Superior temporal gyrus (tissue), 1 donor: ENCODE results near the gene TRIM50.
A peak's percentile ranks its signal among the peaks of the same experiment; 100 is the strongest.
"Not testable (repeated sequence)": the region's sequence is repeated elsewhere in the genome, so short reads cannot be mapped to it uniquely, and the experiment has no call there.

Experiments used
- DNase-seq: peaks from one replicate; pipeline ENCODE4 v3.0.0-alpha.2; 2016; ENCODE audit errors: extremely low spot score

Gene TRIM50

DNA sequence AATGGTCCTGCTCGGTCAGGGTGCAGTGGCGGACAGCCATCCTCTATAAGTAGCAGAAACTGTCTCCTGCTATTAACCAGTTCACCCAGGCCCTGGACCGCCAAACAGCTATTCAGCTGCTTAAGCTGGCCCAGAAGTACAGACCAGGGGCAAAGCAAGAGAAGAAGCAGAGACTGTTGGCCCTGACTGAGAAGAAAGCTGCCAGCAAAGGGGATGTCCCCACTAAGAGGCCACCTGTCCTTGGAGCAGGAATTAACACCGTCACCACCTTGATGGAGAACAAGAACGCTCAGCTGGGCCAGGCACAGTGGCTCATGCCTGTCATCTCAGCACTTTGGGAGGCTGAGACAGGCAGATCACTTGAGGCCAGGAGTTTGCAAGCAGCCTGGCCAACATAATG, 13.6 kb downstream of the TRIM50 start:
- no peak for DNase-seq

DNA sequence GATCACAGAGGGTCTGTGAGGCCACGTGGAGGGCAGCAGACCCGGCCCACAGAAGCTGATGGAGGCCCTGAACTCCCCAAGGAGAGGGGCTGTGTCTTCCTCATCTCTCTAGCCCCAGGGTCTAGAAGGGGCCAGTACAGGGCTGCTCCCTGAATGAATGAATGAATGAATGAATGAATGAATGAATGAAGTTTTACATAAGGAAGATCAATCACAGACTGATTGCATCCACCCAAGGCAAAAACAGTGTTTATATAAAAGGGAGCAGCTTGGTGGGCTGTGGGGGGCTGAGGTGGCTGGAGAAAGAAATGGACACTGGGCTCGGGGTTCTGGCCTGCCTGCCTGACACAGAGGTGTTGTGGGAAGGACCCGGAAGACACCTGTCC, 14.4 kb downstream of the TRIM50 start:
- no peak for DNase-seq

DNA sequence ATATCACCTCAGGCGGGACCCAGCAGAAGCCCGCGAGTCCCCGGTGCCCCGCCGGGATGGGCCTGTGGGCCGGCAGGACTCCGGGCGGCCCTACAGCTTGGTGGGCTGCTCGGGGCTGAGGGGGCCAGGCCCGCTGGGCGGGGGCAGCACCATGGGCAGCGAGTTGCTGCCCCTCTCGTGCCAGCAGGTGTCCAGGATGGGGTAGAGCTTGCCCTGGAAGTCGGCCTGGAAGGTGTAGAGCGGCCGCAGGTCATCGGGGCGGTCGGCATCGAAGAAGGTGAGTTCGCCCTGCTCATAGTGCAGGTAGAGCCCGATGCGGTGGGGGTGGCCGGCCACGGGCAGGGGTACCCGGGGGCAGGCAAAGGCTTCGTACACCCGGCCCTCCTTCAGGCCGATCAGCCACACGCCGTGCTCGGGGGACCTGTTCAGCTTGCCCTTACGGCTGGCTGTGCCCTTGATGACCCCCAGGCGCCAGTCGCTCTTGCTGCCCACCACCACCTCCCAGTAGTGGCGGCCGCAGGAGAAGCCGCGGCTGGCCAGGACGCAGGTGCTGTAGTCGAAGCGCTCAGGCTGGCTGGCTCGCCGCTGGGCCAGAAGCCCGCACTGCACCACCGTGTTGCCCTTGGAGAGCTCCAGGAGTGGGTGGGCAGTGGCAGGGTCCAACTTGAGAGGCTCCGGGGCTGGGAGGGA, 14.9 kb downstream of the TRIM50 start:
- no peak for DNase-seq

- DNase-seq, result not testable (repeated sequence)
Measured at GRCh38 chr7:73311421-73311820, 16.5 kb downstream of the TRIM50 start.

DNA sequence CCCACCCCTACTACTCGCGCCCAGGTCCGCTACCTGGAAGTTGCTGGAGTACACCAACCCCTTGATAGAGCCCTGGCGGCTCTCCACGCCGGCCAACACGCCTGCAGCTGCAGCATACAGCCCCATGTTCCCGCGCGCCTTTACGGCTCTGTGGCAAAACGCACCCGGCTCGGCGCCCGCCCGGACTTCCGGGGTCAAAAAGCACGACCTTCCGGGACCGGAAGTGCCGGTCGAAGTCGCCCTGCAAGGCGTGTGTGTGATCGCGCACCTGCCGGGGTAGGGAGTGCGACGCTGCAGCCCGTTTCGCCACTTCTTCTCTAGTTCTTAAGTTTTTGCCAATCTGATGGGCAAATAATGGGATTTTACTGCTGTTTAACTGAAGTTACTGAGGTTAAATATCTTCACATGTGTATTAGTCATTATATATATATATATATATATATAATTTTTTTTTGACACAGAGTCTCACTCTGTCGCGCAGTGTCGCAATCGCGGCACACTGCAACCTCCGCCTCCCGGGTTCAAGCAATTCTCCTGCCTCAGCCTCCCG, 19.1 kb downstream of the TRIM50 start, which contains the start of gene NSUN5:
NSUN5 (minus strand) TSS at position 162 of the 550 bp plus-strand sequence; CDS start at position 126, 36 bp downstream.
- peak; percentile 78 for DNase-seq

GRCh38 chr7:73308074-73308664, 19.7 kb downstream of the TRIM50 start:
- no peak for DNase-seq

GRCh38 chr7:73307436-73307835, 20.4 kb downstream of the TRIM50 start:
- DNase-seq, result no peak

DNA sequence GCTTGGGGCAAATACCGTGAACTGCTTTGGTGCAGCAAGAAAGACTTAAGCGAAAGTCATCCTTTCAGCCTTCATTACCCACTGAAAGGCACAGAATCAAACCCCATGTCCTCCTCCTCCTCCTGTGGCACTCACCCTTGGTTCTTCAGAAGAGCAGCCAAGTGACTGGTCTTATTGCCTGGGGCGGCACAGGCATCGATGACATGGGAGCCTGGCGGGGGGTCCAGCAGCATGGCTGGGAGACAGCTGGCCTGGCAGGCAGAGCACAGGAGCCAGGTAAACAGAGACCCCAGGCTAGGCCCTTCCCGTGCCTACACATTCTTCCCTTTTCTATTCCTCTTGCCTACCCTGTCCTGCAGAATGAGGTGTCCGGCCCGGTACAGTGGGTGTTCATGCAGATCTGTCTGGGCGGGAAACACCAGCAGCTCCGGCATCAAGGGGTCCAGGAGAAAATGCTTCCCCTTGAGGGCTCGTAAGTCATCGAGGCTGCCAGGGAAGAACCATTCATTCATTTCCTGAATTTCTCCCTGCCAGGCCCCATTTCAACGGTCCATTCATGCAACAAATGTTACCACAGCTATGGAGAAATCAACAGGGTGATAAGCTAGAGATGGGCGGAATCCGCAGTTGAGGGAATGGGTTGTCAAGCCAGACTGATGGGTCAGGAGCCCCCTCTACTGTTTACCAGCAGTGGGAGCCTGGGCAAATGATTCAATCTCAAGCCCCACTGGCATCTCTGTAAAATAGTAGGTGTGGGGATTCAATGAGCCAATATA, 23.1 kb downstream of the TRIM50 start:
- DNase-seq, result not testable (repeated sequence)

DNA sequence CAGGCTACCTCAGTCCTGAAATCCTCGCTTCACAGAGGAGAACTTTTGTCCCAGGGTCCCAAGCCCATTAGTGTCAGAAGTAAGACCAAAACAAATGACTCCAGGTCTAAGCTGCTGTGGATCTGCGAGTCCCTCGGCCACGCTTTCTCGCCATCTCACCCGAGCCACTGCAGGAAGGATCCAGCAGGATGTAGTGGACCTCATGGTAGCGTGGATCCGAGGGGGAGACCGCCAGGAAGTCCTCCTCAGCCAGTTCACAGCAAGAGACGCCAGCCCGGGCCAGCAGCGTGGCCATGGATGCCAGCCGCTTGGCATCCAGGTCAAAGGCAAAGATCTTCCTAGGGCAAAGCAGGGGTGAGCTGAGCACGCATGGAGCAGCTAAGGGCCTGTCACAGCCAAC, 23.8 kb downstream of the TRIM50 start:
- no peak for DNase-seq

DNA sequence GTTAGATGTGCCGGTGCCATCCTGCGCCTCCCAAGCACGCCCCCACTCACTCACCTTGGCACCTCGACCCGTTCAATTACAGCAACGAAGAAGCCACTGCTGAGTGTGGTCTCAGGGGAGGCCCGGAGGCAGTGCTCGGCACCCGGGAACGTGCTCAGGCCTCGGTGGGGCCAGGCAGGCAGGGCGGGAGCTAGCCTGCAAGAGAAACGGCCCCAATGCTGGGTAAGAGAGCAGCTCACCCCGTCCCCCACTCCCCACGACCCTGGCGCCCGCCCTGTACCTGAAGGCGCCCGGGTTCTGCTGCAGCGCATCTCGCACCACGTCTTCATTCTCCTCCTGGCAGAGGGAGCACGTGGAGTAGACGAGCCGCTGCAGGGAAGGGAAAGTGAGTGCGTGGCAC, 24.3 kb downstream of the TRIM50 start:
- no peak for DNase-seq

- not testable (repeated sequence) for DNase-seq
Measured at GRCh38 chr7:73302846-73303245, 25.0 kb downstream of the TRIM50 start.

- not testable (repeated sequence) for DNase-seq
Measured at GRCh38 chr7:73301108-73301507, 26.8 kb downstream of the TRIM50 start.

DNA sequence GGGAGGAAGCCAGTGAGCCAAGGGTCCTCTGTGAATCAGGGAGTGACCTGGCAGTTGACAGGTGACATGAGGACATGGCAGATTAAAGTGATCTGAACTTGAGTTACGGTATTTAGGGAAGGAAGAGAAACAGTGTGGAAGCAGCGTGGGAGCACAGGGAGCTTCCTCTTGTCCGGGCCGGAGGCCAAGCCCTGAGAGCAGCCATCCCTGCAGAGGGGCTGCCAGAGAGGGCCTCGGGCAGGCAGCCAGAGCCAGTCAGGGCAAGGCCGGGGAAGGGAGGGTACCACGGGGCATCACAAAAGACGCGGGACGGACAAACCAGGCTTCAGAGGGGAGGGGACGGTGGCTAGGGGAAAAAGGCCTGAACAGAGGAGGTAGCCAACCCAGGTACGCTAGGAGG, 28.1 kb downstream of the TRIM50 start:
- DNase-seq, result not testable (repeated sequence)

DNA sequence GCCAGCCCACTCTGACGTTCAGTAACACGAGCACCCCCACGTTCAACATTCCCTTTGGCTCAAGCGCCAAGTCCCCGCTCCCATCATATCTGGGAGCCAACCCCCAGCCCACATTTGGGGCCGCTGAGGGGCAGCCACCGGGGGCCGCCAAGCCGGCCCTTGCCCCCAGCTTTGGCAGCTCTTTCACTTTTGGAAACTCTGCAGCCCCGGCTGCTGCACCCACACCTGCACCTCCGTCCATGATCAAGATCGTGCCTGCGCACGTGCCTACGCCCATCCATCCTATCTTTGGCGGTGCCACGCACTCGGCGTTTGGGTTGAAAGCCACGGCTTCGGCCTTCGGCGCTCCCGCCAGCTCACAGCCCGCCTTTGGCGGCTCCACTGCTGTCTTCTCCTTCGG, 30.2 kb downstream of the TRIM50 start:
- not testable (repeated sequence) for DNase-seq

- DNase-seq, result not testable (repeated sequence)
Measured at GRCh38 chr7:73297235-73297634, 30.6 kb downstream of the TRIM50 start.

DNA sequence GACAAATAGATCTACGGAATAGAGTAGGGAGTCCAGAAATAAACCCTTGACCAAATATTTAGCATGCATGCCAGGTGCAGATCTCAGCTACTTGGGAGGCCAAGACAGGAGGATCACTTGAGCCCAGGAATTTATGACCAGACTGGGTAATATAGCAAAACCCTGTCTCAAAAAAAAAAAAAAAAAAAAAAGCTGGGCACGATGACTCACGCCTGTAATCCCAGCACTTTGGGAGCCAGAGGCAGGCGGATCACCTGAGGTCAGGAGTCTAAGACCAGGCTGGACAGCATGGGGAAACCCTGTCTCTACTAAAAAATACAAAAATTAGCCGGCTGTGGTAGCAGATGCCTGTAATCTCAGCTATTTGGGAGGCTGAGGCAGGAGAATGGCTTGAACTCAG, 50.7 kb downstream of the TRIM50 start:
- DNase-seq, result not testable (repeated sequence)

DNA sequence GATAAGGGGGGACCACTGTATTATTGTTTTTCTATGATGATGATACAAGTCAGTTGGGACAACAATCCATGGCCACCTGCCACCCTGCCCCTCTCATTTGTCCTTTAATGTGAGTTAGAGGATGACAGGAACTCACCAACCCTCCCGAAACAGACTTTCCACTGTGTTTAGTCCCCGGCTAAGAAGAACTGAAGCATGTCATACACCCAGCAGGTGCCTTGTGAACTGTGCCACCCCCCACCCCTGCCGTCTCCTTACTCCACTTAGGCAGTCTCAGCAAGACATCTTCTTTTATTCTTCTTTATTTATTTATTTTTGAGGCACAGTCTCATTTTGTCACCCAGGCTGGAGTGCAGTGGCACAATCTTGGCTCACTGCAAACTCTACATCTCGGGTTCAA, 60.1 kb downstream of the TRIM50 start:
- not testable (repeated sequence) for DNase-seq

- not testable (repeated sequence) for DNase-seq
Measured at GRCh38 chr7:73266719-73267368, 61.0 kb downstream of the TRIM50 start.
